ENCODE results near the gene ZNF747.

ZNF747 gene

GRCh38 chr16:30484887-30485286, 49.8 kb downstream of the ZNF747 start:
- no peak overlapping the region for H3K27ac ChIP-seq
- TF ChIP-seq, protein P1, sequence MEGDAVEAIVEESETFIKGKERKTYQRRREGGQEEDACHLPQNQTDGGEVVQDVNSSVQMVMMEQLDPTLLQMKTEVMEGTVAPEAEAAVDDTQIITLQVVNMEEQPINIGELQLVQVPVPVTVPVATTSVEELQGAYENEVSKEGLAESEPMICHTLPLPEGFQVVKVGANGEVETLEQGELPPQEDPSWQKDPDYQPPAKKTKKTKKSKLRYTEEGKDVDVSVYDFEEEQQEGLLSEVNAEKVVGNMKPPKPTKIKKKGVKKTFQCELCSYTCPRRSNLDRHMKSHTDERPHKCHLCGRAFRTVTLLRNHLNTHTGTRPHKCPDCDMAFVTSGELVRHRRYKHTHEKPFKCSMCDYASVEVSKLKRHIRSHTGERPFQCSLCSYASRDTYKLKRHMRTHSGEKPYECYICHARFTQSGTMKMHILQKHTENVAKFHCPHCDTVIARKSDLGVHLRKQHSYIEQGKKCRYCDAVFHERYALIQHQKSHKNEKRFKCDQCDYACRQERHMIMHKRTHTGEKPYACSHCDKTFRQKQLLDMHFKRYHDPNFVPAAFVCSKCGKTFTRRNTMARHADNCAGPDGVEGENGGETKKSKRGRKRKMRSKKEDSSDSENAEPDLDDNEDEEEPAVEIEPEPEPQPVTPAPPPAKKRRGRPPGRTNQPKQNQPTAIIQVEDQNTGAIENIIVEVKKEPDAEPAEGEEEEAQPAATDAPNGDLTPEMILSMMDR (IDR thresholded peaks at IDR 0.05) = no peak
- no peak for TF ChIP-seq ZFX (IDR thresholded peaks at IDR 0.05; ENCODE audit: borderline replicate concordance)

GRCh38 chr16:30482366-30482765, 52.3 kb downstream of the ZNF747 start:
- no peak for TF ChIP-seq ZFX (IDR thresholded peaks at IDR 0.05; ENCODE audit: borderline replicate concordance)
- TF ChIP-seq, protein P1 (IDR thresholded peaks at IDR 0.05) = peak; percentile 20; the same call in 1 of the 2 replicates

DNA sequence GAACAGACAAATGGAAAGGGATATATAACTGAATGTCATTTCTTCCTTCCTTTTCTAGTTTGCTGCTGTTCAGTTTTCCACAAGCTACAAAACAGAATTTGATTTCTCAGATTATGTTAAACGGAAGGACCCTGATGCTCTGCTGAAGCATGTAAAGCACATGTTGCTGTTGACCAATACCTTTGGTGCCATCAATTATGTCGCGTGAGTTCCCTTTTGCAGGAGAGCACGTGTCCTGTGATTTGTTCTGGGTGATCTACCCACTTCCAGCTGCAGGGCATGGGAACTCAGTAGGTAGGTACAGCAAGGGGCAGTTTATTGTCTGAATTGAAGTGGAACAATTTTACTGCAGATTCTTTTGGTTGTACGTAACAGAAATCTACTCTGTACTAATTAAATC, 53.3 kb downstream of the ZNF747 start:
- no peak overlapping the region for H3K27ac ChIP-seq
- TF ChIP-seq ZFX (IDR thresholded peaks at IDR 0.05; ENCODE audit: borderline replicate concordance) = no peak
- TF ChIP-seq, protein P1 (IDR thresholded peaks at IDR 0.05) = no peak

More at GRCh38 chr16:30482366-30482765, 52.3 kb downstream of the ZNF747 start:
- H3K27ac ChIP-seq = no peak overlapping the region
